ENCODE measurements around the gene MUC5B.

MUC5B gene

DNA sequence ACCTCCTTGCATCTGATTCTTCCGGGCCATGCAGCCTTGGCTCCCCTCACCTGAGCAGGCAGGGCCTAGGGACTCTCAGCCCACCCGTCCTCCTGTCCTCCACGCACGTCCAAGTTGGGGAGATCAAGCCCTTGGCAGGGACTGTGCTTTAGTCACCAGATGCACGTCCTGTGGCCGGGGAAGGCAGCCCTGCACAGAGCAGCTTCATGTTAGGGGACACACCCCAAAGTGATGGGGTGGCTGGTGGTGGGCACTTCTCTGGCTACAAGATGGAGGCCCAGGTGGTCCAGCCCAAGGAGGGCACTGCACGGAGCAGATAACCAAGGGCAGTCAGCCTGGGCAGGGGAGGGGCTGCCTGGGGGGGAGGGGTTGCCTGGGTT lies 1.2 kb downstream of the MUC5B start:
- no peak for DNase-seq

GRCh38 chr11:1224491-1225385 lies 1.9 kb downstream of the MUC5B start:
- no peak for DNase-seq

- no peak for DNase-seq
Observed at GRCh38 chr11:1225386-1226225, 2.7 kb downstream of the MUC5B start.

GRCh38 chr11:1226226-1226985 lies 3.5 kb downstream of the MUC5B start:
- DNase-seq = no peak

DNA sequence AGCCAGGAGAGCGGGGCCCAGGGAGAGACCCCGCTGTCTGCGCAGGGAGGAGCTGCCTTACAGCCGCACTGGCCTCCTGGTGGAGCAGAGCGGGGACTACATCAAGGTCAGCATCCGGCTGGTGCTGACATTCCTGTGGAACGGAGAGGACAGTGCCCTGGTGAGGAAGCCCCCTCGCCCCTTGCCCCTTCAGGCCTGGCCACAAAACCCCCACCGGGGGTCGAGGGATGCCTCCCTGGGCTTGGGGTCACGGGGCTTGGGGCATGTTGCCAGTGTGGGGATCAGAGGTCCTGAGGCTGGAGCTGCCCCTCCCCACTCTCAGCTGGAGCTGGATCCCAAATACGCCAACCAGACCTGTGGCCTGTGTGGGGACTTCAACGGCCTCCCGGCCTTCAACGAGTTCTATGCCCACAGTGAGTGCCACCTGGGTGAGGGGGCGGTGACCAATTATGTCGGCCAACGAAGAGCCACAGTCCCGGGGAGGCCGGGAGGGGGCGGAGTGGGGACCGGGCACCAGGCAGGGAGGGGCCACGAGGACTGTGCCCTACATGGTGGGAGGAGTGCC lies 4.2 kb downstream of the MUC5B start:
- no peak for DNase-seq

- no peak for DNase-seq
Observed at GRCh38 chr11:1227551-1228100, 4.8 kb downstream of the MUC5B start.

- no peak for DNase-seq
Observed at GRCh38 chr11:1228101-1228821, 5.4 kb downstream of the MUC5B start.

DNA sequence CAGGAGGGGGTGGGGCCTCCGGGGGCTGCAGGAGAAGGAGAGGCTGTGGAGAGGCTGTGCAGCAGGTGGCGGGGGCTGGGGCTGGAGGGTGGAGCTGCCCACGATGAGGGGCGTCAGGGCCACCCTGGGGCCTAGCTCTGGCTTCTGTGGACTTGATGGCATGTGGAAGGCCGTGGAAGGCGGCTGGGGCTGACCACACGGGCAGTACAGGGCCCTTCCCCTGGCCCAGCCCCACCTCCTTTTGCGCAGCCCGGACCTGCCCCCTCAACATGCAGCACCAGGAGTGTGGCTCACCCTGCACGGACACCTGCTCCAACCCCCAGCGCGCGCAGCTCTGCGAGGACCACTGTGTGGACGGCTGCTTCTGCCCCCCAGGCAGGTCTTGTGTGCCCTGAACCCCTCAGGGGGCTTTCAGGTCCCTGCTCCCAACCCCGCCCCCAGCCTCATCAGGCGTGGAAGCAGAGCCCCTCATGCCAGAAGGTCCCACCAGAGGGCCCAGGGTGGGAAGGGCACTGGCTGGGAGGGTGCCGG lies 6.1 kb downstream of the MUC5B start:
- DNase-seq = no peak

DNA sequence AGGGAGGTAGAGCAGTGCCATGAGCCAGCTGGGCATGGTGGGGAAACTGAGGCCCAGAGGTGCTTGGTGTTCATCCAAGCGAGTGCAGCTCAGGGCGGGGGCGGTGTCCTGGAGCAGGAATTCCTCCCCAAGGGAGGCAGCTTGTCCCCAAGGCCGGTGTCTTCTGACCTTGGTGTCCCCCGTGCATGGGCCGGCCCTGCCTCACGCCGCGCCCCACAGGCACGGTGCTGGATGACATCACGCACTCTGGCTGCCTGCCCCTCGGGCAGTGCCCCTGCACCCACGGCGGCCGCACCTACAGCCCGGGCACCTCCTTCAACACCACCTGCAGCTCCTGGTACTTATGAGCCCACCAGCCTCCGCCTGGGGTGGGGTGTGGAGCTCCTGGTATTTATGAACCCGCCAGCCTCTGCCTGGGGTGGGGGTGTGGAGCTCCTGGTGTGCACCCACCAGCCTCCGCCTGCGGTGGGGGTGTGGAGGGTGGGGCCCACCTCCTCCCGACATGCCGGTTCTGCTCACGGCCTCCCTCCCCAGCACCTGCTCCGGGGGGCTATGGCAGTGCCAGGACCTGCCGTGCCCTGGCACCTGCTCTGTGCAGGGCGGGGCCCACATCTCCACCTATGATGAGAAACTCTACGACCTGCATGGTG lies 6.7 kb downstream of the MUC5B start:
- DNase-seq = no peak

- no peak for DNase-seq
Observed at GRCh38 chr11:1230121-1230455, 7.2 kb downstream of the MUC5B start.

DNA sequence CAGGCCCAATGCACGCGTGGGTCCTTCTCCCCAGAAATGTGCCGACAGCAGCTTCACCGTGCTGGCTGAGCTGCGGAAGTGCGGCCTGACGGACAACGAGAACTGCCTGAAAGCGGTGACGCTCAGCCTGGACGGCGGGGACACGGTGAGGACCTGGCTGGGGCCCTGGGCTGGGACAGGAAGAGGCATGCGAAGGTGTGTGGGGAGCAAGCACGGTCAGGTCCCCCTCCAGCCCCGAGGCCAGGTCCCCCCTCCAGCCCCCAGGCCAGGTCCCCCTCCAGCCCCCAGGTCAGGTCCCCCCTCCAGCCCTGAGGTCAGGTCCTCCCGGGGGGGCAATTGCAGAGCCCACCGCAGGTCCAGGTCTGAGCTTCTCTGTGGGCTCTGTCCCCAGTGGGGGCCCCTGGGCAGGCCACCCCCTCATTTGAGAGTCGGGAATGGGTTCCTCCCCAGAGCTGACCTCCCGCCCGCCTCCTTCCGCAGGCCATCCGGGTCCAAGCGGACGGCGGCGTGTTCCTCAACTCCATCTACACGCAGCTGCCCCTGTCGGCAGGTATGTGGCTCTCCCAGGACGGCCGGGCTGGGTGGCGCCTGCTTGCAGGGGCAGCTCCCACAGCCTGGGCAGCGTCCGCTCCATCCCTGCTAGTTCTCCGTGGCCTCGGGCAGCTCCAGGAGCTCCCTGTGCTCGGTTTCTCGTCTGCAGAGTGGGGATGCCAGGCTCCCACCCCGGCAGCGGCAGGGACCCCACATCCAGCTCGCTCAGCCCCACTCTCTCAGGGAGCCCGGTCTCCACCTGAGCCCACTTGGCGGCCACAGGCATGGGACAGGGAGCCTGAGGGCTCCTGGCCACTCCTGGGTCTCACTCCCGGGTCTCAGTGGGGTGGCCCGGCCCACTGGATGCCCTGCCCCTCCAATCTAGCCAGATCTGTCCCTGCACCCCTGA lies 7.9 kb downstream of the MUC5B start:
- no peak for DNase-seq

DNA sequence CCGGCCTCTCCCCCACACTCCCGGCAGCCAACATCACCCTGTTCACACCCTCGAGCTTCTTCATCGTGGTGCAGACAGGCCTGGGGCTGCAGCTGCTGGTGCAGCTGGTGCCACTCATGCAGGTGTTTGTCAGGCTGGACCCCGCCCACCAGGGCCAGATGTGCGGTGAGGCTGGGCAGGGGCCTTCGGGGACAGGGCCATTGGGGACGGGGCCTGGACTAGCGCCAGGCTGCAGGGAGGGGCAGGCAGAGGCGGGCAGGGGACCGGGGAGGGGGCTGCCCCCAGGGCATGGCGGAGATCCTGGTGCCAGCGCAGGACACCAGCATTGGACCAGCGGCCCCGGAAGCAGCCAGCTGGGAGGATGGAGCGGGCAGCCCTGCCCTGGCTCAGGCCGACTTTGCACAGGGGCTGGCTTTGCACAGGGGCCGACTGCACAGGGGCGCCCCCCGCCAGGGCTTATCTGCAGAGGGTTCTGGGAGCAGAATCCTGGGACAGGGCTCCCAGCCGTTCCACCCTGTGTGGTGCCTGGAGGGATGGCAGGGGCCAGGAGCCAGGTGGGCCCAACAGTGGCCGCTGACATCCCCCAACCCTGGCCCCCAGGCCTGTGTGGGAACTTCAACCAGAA lies 8.6 kb downstream of the MUC5B start:
- DNase-seq = no peak

DNA sequence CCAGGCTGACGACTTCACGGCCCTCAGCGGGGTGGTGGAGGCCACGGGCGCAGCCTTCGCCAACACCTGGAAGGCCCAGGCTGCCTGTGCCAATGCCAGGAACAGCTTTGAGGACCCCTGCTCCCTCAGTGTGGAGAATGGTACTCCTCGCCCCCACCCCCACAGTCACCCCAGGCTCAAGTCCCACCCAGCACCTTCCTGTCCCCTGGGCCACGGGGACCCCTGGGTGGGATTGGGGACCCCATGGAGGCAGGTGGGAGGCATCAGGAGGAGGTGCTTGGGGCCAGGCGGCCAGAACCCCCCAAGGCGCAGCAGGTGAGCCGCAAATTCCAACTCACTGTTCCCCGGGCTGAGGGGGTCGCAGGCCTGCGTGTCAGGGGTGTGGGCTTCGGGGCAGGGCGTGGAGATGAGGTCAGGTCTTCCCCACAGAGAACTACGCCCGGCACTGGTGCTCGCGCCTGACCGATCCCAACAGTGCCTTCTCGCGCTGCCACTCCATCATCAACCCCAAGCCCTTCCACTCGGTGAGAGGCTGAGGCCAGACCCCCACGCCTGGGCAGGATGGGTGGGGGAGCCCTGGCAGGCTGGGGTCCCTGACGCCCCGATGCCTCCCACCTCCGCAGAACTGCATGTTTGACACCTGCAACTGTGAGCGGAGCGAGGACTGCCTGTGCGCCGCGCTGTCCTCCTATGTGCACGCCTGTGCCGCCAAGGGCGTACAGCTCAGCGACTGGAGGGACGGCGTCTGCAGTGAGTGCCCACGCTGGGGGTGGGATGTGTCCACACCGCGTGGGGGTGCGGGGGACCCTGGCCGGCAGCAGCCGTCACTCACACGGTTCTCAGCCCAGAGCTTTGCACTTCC lies 9.4 kb downstream of the MUC5B start:
- DNase-seq = no peak

DNA sequence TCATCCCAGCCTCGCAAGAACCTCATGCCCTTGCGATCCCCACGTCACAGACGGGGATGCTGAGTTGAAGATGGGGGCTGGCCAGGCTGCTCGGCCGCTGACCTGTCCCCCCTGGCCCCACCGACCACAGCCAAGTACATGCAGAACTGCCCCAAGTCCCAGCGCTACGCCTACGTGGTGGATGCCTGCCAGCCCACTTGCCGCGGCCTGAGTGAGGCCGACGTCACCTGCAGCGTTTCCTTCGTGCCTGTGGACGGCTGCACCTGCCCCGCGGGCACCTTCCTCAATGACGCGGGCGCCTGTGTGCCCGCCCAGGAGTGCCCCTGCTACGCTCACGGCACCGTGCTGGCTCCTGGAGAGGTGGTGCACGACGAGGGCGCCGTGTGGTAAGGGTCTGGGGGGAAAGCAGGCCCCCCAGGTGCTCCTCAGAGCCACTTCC lies 10.0 kb downstream of the MUC5B start:
- no peak for DNase-seq

DNA sequence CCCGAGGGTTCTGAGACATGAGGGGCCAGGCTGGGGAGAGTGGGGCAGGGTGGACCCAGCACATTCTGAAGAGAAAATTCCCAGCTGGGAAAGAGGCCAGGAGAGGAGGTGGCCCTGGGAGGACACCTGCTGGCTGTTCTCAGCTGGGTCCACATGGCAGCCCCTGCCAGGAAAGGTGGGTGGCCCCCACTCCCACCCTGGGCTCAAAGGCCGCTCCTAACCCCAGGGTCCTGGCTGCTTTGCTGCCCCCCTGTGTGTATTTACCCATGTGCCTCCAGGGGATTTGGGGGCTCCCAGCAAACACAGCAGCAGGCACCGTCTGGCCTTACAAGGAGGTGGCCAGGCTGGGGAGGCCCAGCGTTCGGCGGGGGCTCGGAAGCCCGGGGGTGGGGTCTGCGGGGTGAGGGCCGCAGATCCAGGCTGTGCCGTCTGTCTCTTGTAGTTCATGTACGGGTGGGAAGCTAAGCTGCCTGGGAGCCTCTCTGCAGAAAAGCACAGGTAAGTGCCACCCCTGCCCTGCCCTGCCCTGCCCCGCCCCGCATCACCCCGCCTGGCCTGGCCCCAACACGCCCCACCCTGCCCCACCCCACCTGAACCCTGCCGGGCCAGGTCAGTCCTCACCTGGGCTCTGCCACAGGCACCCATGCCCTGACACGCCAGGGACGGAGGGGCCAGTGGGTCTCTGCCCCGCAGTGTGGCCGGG lies 10.6 kb downstream of the MUC5B start:
- DNase-seq = no peak

DNA sequence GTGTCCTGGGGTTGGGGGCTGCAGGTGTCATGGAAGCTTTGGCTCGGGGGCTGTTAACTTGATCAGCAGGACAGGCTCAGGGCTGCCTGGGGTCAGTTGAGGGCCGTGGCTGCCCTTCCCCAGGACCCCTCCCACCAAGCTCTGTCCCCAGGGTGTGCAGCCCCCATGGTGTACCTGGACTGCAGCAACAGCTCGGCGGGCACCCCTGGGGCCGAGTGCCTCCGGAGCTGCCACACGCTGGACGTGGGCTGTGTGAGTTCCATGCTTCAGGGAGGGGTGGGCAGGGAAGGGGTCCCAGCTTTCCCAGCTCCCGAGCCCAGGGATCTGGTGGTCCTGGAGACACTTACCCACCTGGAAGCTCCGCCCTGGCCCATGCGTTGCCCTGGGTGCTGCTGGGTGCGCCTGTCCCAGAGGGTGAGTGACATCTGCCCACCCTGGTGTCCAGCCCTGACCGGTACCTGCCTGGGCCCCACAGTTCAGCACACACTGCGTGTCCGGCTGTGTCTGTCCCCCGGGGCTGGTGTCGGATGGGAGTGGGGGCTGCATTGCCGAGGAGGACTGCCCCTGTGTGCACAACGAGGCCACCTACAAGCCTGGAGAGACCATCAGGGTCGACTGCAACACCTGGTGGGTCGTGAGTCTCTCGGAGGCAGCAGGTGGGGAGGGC lies 11.3 kb downstream of the MUC5B start:
- no peak for DNase-seq

DNA sequence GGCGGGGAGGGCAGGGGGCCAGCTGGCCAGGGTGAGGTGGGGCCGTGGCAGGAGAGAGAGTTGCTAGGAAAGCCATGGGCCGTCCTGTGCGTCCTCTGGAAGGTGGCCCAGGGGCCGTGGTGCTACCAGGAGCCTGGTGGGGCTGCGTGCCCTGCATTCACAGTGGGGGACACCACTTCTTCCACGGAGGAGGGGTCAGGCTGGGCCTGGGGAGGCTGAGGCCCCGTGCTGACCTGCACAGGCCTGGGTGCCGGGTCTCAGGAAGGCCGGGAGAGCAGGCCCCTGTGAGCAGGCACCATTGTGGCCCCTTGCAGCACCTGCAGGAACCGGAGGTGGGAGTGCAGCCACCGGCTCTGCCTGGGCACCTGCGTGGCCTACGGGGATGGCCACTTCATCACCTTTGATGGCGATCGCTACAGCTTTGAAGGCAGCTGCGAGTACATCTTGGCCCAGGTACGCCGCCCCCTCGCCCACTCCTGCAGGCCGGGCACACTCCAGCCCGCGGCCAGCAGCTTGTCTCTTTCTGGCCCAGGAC lies 12.0 kb downstream of the MUC5B start:
- no peak for DNase-seq
